SJSA1 (cell line): ENCODE measurements around the gene OXNAD1. TPM values are rescaled to one million over a fixed set of nuclear protein-coding genes. Genes with fewer than 3 reads are reported as not detected.

Source experiments
- DNase-seq, 2 experiments: peaks; one replicate each; pipeline ENCODE4 v3.0.0-alpha.2; 2015 to 2020; ENCODE audit warnings: low spot score in 2 of 2, low read depth in 1 of 2
- H3K27ac ChIP-seq: fragments of 250-450 bp; sonication (Bioruptor Pico); 2 replicates; pipeline ENCODE4 v1.5.1; 2020; ENCODE audit warnings: mild to moderate bottlenecking, moderate library complexity
- H3K27me3 ChIP-seq: fragments of 250-450 bp; sonication (Bioruptor Pico); replicated peaks from 2 replicates; pipeline ENCODE4 v1.5.1; 2020; ENCODE audit warnings: mild to moderate bottlenecking, moderate library complexity
- H3K36me3 ChIP-seq: fragments of 250-450 bp; sonication (Bioruptor Pico); 2 replicates; pipeline ENCODE4 v1.5.1; 2020; ENCODE audit warnings: mild to moderate bottlenecking
- H3K4me1 ChIP-seq: fragments of 250-450 bp; sonication (Bioruptor Pico); replicated peaks from 2 replicates; pipeline ENCODE4 v1.6.1; 2021; ENCODE audit warnings: mild to moderate bottlenecking
- H3K4me3 ChIP-seq: fragments of 250-450 bp; sonication (Bioruptor Pico); 2 replicates; pipeline ENCODE4 v1.5.1; 2020; ENCODE audit warnings: mild to moderate bottlenecking
- H3K9me3 ChIP-seq: fragments of 250-450 bp; sonication (Bioruptor Pico); replicated peaks from 2 replicates; pipeline ENCODE4 v1.5.1; 2020; ENCODE audit warnings: mild to moderate bottlenecking
- total RNA-seq: library from RNA; depleted of rRNA; stranded (reverse); fragments of >200 nt; shearing (Covaris generic); gene quantifications from 2 replicates; pipeline ENCODE4 v1.2.3, GENCODE V29; 2014; rRNA removed

Gene OXNAD1
- total RNA-seq, 1 experiment from 2014 or later: 9.9 TPM

- Histone ChIP-seq H3K36me3 (peaks cover 13% of the 10 kb centered on the region), H3K4me1 (peaks cover 24% of the 10 kb centered on the region), H3K4me3 (no peak overlapping the region), H3K27me3 (no peaks in the 10 kb centered on the region), H3K27ac (no peak overlapping the region), H3K9me3 (no peaks in the 10 kb centered on the region; the same call in 1 of the 2 replicates)
- DNase-seq: no peak
Measured at GRCh38 chr3:16336825-16337224, 71.8 kb downstream of the OXNAD1 start.

DNA sequence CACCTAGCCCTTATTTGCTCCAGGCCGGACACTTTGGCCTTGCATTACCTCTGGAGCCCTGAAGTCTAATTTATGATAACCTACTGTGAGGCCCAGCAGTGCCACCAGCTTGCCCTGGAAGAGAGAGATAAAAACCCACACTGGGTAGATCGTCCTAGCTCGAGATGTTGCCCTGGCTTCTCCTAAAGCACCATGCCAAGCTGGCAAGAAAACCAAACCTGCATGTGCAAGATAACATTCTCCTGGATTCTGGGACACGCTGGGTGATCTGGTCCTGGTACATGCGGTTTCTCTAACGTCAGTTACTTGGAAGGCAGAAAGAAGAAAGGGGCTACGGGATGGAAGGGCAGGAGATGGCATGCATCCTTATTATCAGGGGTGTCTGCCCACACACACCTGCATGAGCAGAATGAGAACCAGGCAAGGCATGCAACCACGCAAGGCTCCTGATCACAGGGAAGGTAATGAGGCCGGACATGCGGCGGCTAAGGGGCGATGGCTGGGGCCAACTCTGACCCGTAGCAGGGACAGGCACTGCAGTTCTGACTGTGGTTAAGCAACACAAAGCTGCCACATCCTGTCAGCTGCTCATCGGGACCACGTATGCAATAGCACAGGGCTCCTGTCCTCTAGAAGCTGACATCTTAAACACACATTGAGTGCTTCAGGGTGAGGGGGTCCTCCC is 73.0 kb downstream of the OXNAD1 start:
- peaks cover 18% of the 10 kb centered on the region for H3K4me1 ChIP-seq
- H3K27me3 ChIP-seq: no peaks in the 10 kb centered on the region
- H3K4me3 ChIP-seq: no peak overlapping the region
- H3K9me3 ChIP-seq: no peaks in the 10 kb centered on the region; the same call in 1 of the 2 replicates
- DNase-seq: no peak
- peaks cover 15% of the 10 kb centered on the region for H3K36me3 ChIP-seq
- H3K27ac ChIP-seq: no peak overlapping the region

GRCh38 chr3:16338999-16339398 is 74.0 kb downstream of the OXNAD1 start:
- Histone ChIP-seq H3K27me3 (no peaks in the 10 kb centered on the region), H3K36me3 (peaks cover 15% of the 10 kb centered on the region), H3K4me1 (peaks cover 11% of the 10 kb centered on the region), H3K27ac (peak overlapping the region; percentile 51), H3K9me3 (no peaks in the 10 kb centered on the region; the same call in 1 of the 2 replicates), H3K4me3 (no peak overlapping the region)
- peak; percentile 50 to 55 for DNase-seq

GRCh38 chr3:16343101-16343500 is 78.1 kb downstream of the OXNAD1 start:
- peaks cover 7% of the 10 kb centered on the region; the same call in 1 of the 2 replicates for H3K36me3 ChIP-seq
- no peak overlapping the region for H3K4me3 ChIP-seq
- H3K4me1 ChIP-seq: peaks cover 5% of the 10 kb centered on the region
- no peak overlapping the region for H3K27ac ChIP-seq
- no peaks in the 10 kb centered on the region for H3K9me3 ChIP-seq
- no peaks in the 10 kb centered on the region for H3K27me3 ChIP-seq
- DNase-seq: no peak

- Histone ChIP-seq H3K4me1 (peaks cover 9% of the 10 kb centered on the region), H3K27me3 (no peaks in the 10 kb centered on the region), H3K36me3 (peaks cover 20% of the 10 kb centered on the region), H3K27ac (no peak overlapping the region), H3K4me3 (no peak overlapping the region), H3K9me3 (no peaks in the 10 kb centered on the region)
- no peak for DNase-seq
Measured at GRCh38 chr3:16346413-16347081, 81.5 kb downstream of the OXNAD1 start.

DNA sequence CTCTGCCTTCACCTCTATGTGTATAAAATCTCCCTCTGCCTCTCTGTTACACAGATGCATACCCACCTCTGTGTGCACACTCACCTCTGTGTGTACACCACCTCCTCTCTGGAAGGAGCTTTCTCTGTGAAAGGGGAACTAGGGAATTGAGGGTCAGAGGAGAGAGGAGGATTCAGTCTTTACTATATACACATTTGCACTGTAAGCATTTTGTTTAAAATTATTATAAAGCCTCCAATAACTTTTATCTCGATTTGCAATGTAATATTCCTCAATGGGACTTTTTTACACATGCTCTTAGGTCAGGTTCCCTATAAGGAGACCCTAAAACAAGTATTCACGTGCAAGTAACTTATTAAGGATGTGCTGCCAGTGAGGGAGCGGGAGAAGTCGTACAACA is 82.5 kb downstream of the OXNAD1 start:
- no peak overlapping the region for H3K4me3 ChIP-seq
- H3K27ac ChIP-seq: no peak overlapping the region
- no peak for DNase-seq
- H3K36me3 ChIP-seq: peaks cover 19% of the 10 kb centered on the region
- H3K9me3 ChIP-seq: no peaks in the 10 kb centered on the region
- peaks cover 9% of the 10 kb centered on the region for H3K4me1 ChIP-seq
- H3K27me3 ChIP-seq: no peaks in the 10 kb centered on the region

DNA sequence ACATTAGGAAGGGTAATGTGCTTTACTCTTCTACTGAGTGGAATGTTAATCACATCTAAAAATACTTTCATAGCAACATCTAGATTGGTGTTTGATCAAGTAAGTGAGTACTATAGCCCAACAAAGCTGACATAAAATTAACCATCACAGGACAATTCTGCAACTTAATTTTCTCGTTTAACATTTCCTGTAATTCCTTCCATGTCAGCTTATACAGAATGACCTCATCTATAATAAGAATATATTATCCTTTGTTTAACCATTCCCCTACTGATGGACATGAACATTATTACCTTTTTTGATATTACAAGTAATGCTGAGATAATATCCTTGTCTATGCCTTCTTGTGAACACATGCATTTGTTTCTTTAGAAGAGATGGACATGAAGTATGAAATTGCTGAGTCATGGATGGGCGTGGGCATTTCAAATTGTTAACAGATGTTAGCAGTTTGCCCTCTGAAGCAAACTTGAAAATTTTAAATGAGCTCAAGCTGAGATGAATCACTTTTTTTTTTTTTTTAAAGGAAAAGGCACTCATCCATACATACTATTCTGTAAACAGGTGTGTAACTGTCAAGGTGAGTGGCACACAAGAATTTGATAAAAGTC is 85.1 kb downstream of the OXNAD1 start:
- peak in 1 of 2 experiments; percentile 10 for DNase-seq
- Histone ChIP-seq H3K27ac (no peak overlapping the region), H3K4me3 (no peak overlapping the region), H3K36me3 (peaks cover 18% of the 10 kb centered on the region), H3K9me3 (no peaks in the 10 kb centered on the region), H3K27me3 (no peaks in the 10 kb centered on the region), H3K4me1 (peaks cover 9% of the 10 kb centered on the region)

GRCh38 chr3:16350597-16351318 is 85.7 kb downstream of the OXNAD1 start:
- Histone ChIP-seq H3K27ac (no peak overlapping the region), H3K27me3 (no peaks in the 10 kb centered on the region), H3K9me3 (no peaks in the 10 kb centered on the region), H3K4me3 (no peak overlapping the region), H3K36me3 (peaks cover 18% of the 10 kb centered on the region), H3K4me1 (peaks cover 9% of the 10 kb centered on the region)
- DNase-seq: no peak

- H3K4me3 ChIP-seq: no peak overlapping the region
- H3K27ac ChIP-seq: no peak overlapping the region
- no peaks in the 10 kb centered on the region for H3K27me3 ChIP-seq
- H3K9me3 ChIP-seq: no peaks in the 10 kb centered on the region
- no peak for DNase-seq
- H3K36me3 ChIP-seq: peaks cover 19% of the 10 kb centered on the region
- H3K4me1 ChIP-seq: peaks cover 13% of the 10 kb centered on the region
Measured at GRCh38 chr3:16352428-16352827, 87.4 kb downstream of the OXNAD1 start.

DNA sequence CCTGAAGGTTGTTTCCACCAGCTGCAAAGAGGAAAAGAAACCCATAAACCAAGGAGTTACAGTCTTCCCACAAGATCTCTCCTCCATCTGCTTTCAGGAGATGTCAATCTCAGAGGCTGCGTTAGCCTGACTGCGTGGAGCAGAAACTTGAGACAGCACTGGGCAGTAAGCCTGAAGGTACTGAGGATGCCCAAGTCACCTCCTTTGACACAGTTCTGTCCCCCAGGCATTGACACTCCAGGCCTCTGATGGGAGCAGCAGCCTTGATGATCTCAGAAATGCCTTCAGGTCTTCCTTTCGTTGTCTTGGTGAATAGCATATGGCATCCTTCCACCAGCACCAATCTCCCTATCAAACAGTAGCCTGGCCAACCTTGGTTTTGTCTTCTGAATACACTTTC is 89.3 kb downstream of the OXNAD1 start:
- no peak for DNase-seq
- H3K27me3 ChIP-seq: no peaks in the 10 kb centered on the region
- no peak overlapping the region for H3K4me3 ChIP-seq
- no peak overlapping the region for H3K27ac ChIP-seq
- no peaks in the 10 kb centered on the region for H3K9me3 ChIP-seq
- peaks cover 21% of the 10 kb centered on the region for H3K4me1 ChIP-seq
- peaks cover 19% of the 10 kb centered on the region for H3K36me3 ChIP-seq

Other genes with a start within 250 kb of the OXNAD1 start
- gene GALNT15, start 90.5 kb upstream of the OXNAD1 start, total RNA-seq: 1.3 and 2.1 TPM in 2 replicates
- 12.6 and 25.0 TPM in 2 replicates for gene DPH3, start 269 bp upstream of the OXNAD1 start, total RNA-seq
- 54.3 and 56.5 TPM in 2 replicates for gene RFTN1, start 248.5 kb downstream of the OXNAD1 start, total RNA-seq